GM18498 (cell line): Measurements from ENCODE around the gene AP4B1.

ENCODE experiments used
- ATAC-seq: cut with Tn5 transposase; IDR thresholded peaks from one replicate; pipeline ENCODE4 v1.9.1; 2021; ENCODE audit warnings: mild to moderate bottlenecking, moderate library complexity; ENCODE audit not compliant: unreplicated experiment

Gene AP4B1

GRCh38 chr1:113930499-113931161, 26.0 kb upstream of the AP4B1 start:
- peak; percentile 26 for ATAC-seq

GRCh38 chr1:113929750-113930498, 25.3 kb upstream of the AP4B1 start:
- ATAC-seq = peak; percentile 39

GRCh38 chr1:113928941-113929749, 24.5 kb upstream of the AP4B1 start, which contains the start of gene HIPK1:
HIPK1 (plus strand) TSS chr1:113929324.
- ATAC-seq = peak; percentile 70

- ATAC-seq = no peak
Measured at GRCh38 chr1:113928187-113928930, 23.8 kb upstream of the AP4B1 start.

GRCh38 chr1:113924473-113924872, 19.9 kb upstream of the AP4B1 start:
- ATAC-seq = no peak

- ATAC-seq = no peak
Measured at GRCh38 chr1:113922957-113923356, 18.4 kb upstream of the AP4B1 start.

GRCh38 chr1:113918243-113918642, 13.6 kb upstream of the AP4B1 start:
- no peak for ATAC-seq

- no peak for ATAC-seq
Measured at GRCh38 chr1:113917400-113918082, 12.9 kb upstream of the AP4B1 start.

- ATAC-seq = no peak
Measured at GRCh38 chr1:113916974-113917373, 12.4 kb upstream of the AP4B1 start.

- no peak for ATAC-seq
Measured at GRCh38 chr1:113913887-113914664, 9.5 kb upstream of the AP4B1 start.

- no peak for ATAC-seq
Measured at GRCh38 chr1:113913312-113913668, 8.7 kb upstream of the AP4B1 start.

- no peak for ATAC-seq
Measured at GRCh38 chr1:113912594-113913311, 8.2 kb upstream of the AP4B1 start.

- peak; percentile 7 for ATAC-seq
Measured at GRCh38 chr1:113905435-113905861, 849 bp upstream of the AP4B1 start.

- ATAC-seq = peak; percentile 36
Measured at GRCh38 chr1:113904293-113904673, 316 bp downstream of the AP4B1 start.

- no peak for ATAC-seq
Measured at GRCh38 chr1:113903501-113904292, 902 bp downstream of the AP4B1 start.

- ATAC-seq = no peak
Measured at GRCh38 chr1:113901191-113901590, 3.4 kb downstream of the AP4B1 start.

- ATAC-seq = no peak
Measured at GRCh38 chr1:113899111-113899510, 5.5 kb downstream of the AP4B1 start.

GRCh38 chr1:113898241-113898814, 6.3 kb downstream of the AP4B1 start:
- ATAC-seq = no peak
